NOMO-1 treated with dmso at 0.1 percent for 144 hours (cell line): ENCODE measurements around the gene TMED1.
"Not testable (repeated sequence)": the region's sequence is repeated elsewhere in the genome, so short reads cannot be mapped to it uniquely, and the experiment has no call there.

Source experiments
- DNase-seq: peaks from one replicate; lab custom pipeline; 2025; ENCODE audit not compliant: unreplicated experiment; lab: John Stamatoyannopoulos, UW

The TMED1 gene, protein sequence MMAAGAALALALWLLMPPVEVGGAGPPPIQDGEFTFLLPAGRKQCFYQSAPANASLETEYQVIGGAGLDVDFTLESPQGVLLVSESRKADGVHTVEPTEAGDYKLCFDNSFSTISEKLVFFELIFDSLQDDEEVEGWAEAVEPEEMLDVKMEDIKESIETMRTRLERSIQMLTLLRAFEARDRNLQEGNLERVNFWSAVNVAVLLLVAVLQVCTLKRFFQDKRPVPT

DNA sequence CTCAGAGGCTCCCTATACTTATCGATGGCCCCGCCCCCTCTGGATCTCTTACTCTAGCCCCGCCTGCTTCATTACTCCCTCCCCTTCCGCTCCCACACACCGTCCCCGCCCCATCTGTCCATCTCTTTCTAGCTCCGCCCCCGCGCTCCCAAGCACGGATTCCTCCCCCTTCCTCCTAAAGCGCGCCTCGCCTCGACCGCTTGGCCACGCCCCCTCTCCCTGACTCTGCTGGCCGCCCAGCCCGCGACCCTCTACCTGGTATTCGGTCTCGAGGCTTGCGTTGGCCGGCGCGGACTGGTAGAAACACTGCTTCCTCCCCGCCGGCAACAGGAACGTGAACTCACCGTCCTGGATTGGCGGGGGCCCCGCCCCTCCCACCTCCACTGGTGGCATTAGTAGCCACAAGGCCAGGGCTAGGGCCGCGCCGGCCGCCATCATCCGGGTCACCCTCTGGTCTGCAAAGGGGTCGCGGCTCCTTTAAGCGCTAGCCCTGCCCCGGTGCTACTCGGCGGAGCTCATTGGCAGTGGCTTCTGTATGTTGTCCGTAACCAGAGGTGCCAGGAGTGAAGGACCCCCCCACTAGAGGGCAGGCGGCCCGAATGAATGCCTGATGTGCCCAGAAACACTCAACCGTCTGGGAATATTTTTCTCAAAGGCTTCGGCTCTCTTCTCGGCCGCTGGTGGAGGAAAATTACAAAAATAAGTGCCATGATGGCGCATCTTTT, at the start of gene TMED1:
Gene TMED1 (minus strand): TSS at position 459 of the 725 bp plus-strand sequence. CDS start 21 bp downstream, at position 438.
- DNase-seq: peak; percentile 95

DNA sequence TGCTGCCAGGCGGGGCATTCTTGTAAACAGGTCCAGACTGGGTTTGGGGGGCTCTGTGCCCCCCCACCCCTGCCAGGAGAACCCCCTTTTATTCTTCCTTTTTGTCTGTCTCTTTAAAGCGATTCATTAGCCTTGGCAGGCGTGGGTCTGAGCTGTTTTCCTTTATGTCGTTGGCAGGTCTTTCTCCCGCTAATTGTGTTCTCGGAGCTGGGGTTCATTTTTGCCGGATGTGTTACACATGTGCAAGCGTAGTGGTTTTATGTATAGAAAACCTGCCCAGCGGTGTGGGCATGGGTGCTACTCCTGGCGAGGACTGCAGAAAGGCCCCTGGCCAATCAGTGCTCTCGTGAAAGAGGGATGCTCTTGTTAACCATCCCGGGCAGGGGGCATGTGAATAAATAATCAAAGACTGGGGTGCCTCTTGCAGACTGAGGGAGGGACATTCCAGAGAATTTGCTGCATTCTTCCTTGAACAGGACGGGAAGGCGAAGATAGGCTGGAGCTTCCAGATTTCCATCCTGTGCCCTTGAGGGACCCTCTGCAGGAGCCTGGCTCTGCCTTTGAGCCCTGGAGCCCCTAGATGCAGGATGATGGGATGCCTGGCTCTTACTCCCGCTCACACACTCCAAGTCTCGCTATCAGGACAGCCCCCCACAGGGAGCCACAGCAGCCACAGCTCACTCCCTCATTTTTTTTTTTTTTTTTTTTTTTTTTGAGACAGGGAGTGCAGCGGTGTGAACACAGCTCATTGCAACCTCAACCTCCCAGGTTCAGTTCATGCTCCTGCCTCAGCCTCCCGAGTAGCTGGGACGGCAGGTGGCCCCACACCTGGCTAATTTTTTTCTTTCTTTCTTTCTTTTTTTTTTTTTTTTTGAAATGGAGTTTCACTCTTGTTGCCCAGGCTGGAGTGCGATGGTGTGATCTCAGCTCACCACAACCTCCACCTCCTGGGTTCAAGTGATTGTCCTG, 49.5 kb upstream of the TMED1 start:
- no peak for DNase-seq

GRCh38 chr19:10884274-10884673, 48.3 kb upstream of the TMED1 start:
- no peak for DNase-seq

DNA sequence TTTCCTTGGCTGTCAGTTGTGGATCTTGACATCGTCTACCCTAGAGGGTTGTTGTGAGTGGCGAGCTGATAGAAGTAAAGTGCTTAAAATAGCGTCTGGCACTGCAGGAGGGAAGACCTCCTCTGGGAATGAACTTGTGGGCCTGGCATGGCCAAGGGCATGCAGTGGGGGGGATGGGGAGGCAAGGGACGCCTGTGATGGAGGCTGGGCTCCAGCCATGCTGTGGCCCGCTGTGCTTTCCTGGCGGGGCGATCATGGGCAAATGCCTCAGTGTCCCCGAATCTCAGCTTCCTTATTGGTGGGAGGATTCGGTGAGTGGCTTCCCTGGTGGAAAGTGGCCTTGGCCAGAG, 46.1 kb upstream of the TMED1 start:
- no peak for DNase-seq

DNA sequence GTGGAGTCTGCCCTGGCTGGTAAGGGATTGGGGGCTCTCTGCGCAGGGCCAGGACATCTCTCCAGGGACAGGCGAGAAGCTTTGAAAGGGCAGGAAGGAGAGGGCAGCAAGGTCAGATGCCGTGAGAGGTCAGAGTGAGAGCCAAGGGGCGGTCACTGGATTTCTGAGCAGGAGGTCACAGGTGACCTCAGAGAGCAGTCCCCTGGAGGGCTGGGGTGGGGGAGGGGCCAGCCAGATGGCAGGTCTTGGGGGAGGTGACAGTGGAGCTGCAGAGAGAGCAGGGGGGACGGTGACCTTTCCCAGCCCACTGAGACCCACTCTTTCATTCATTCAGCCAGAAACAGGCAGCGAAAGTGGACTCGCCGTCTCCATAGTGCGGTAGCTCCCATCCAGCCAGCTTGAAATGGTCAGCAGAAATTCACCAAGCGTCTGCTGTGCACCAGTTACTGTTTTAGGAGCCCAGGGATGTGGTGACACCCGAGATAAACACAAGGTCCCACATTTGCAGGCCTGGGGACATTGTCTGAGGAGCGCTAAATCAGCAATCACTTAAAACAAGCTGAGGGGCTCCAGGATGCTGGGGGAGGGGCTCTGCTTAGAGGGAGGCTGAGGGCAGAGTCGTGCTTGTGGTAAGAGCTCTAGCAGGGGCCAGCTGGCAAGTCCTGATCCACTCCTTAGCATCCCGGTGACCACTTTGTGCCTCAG, 45.5 kb upstream of the TMED1 start:
- DNase-seq: no peak

DNA sequence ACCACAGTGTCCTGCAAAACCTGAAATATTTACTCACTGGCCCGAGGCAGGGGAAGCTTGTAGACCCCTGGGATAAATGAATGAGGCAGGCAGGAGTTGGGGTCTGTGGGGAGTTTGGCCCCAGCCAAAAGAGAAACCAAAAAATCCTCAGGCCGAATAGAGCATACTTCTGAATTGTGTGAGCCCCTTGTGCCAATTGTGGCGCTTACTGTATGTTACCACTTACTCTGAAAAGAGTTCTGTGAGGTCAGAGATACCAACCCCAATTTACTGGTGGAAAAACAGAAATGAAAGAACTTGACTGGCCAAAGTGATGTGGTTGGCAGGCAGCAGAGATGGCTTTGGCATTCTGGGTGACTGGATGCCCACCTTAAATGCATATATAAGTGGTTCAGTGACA, 42.2 kb upstream of the TMED1 start:
- DNase-seq: no peak

DNA sequence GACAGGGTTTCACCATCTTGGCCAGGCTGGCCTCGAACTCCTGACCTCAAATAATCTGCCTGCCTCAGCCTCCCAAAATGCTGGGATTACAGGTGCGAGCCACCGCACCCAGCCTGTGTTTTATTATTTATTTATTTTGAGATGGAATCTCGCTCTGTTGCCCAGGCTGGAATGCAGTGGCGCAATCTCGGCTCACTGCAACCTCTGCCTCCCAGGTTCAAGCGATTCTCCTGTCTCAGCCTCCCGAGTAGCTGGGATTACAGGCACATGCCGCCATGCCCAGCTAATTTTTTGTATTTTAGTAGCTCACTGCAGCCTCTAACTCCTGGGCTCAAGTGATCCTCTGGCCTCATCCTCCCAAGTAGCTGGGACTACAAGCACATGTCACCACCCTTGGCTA, 41.6 kb upstream of the TMED1 start:
- not testable (repeated sequence) for DNase-seq

GRCh38 chr19:10876459-10877240, 40.6 kb upstream of the TMED1 start:
- no peak for DNase-seq

GRCh38 chr19:10874024-10874423, 38.0 kb upstream of the TMED1 start:
- no peak for DNase-seq

- DNase-seq: no peak
These were observed 36.6 kb upstream of the TMED1 start for GRCh38 chr19:10872546-10873107.

GRCh38 chr19:10871711-10872545, 35.9 kb upstream of the TMED1 start:
- DNase-seq: no peak

DNA sequence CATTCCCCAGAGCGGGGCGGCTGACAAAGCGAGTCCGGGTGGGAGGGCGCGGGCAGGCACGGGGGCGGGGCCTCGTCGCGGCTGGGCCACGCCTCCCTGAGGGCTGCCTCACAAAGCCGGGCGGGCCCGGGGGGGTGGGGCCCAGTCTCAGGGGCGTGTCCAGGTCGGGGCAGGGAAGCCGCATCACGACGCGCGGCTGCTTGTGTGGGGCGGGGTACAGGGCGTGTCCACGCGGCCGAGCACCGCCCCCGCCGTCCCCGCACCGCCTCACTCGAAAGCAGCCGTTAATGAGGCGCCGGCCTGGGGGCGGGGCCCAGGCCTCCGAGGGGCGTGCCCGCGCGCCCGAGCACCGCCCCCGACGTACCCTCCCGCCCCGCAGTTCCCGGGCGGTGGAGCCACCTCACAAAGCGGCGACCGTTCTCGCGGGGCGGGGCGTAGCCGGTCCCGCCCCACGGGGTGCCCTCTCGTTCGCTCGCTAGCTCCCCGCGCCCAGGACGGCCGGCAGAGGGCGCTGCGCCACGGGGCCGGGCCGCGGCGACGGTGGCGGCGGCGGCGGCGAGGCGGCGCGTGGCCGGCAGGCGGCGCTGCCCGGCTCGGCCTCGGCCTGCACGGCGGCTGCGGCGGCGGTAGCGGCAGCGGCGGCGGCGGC, 35.1 kb upstream of the TMED1 start, which contains the start of gene CARM1:
Gene CARM1 (plus strand): TSS at position 599 of the 649 bp plus-strand sequence. CDS start 150 bp downstream, outside the sequence.
- peak; percentile 98 for DNase-seq

- no peak for DNase-seq
These were observed 34.5 kb upstream of the TMED1 start for GRCh38 chr19:10870501-10870954.

- not testable (repeated sequence) for DNase-seq
These were observed 33.9 kb upstream of the TMED1 start for GRCh38 chr19:10869872-10870311.

- DNase-seq: no peak
These were observed 33.0 kb upstream of the TMED1 start for GRCh38 chr19:10868872-10869547.

- DNase-seq: no peak
These were observed 30.5 kb upstream of the TMED1 start for GRCh38 chr19:10866495-10866894.

- peak; percentile 65 for DNase-seq
These were observed 28.5 kb upstream of the TMED1 start for GRCh38 chr19:10864538-10864899.
